WTC11 (cell line): ENCODE measurements around the gene POFUT2. TPM values are rescaled to one million over a fixed set of nuclear protein-coding genes. Genes with fewer than 3 reads are reported as not detected.

Source experiments
- ATAC-seq: fragments of 200-7000 bp; cut with Tn5 transposase; 2 replicates; pipeline ENCODE4 v1.10.0; 2021; ENCODE audit warnings: mild to moderate bottlenecking, moderate library complexity
- CTCF ChIA-PET: fragments of 300-600 bp; sonication (Branson Sonifier 250); formaldehyde crosslinking; loops from one replicate; lab custom pipeline; 2021; ENCODE audit warnings: antibody characterized with exemption; lab: Charles Lee
- POLR2A ChIA-PET: fragments of 350-600 bp; sonication (Branson Sonifier 250); formaldehyde crosslinking; loops from one replicate; lab custom pipeline; 2021; ENCODE audit warnings: antibody characterized with exemption; lab: Charles Lee
- DNase-seq: peaks from one replicate; pipeline ENCODE4 v3.0.0; 2021; ENCODE audit warnings: low spot score
- H3K27ac Mint-ChIP-seq: 2 replicates; pipeline ENCODE4 v1.8.0; 2021; ENCODE audit warnings: mixed read lengths
- H3K27me3 Mint-ChIP-seq: 2 replicates; pipeline ENCODE4 v1.8.0; 2021; ENCODE audit warnings: low read depth, mild to moderate bottlenecking, moderate library complexity, mixed read lengths
- H3K36me3 Mint-ChIP-seq: 2 replicates; pipeline ENCODE4 v1.8.0; 2021; ENCODE audit warnings: mixed read lengths
- H3K4me1 Mint-ChIP-seq: 2 replicates; pipeline ENCODE4 v1.8.0; 2022; ENCODE audit warnings: mixed read lengths
- H3K4me3 Mint-ChIP-seq: 2 replicates; pipeline ENCODE4 v1.8.0; 2021; ENCODE audit warnings: mild to moderate bottlenecking, moderate library complexity, mixed read lengths
- H3K9me3 Mint-ChIP-seq: 2 replicates; pipeline ENCODE4 v1.8.0; 2021; ENCODE audit warnings: mixed read lengths
- AFF4 ChIP-seq: sonication (generic); formaldehyde crosslinking; IDR thresholded peaks from 2 replicates; pipeline ENCODE4 v1.8.1; 2023; ENCODE audit warnings: mild to moderate bottlenecking, missing genetic modification reagents, borderline replicate concordance
- AR ChIP-seq: fragments of 250-450 bp; sonication (Bioruptor Pico); IDR thresholded peaks from 2 replicates; pipeline ENCODE4 v1.9.0; 2021; ENCODE audit warnings: mild to moderate bottlenecking
- CBFB ChIP-seq: sonication (generic); formaldehyde crosslinking; IDR thresholded peaks from 2 replicates; pipeline ENCODE4 v1.8.1; 2022; ENCODE audit warnings: mild to moderate bottlenecking, low read depth, missing genetic modification reagents
- CTCF ChIP-seq: fragments of 200-600 bp; IDR thresholded peaks from 2 replicates; pipeline ENCODE4 v1.8.0; 2022; ENCODE audit warnings: antibody characterized with exemption
- EMX1 ChIP-seq: fragments of 250-450 bp; sonication (Bioruptor Pico); IDR thresholded peaks from 2 replicates; pipeline ENCODE4 v1.8.0; 2021; ENCODE audit warnings: mild to moderate bottlenecking
- FOXK1 ChIP-seq: sonication (generic); formaldehyde crosslinking; IDR thresholded peaks from 2 replicates; pipeline ENCODE4 v1.8.0; 2022; ENCODE audit warnings: mild to moderate bottlenecking, moderate library complexity, missing genetic modification reagents
- FOXP1 ChIP-seq: sonication (generic); formaldehyde crosslinking; IDR thresholded peaks from 2 replicates; pipeline ENCODE4 v1.8.0; 2022; ENCODE audit warnings: missing genetic modification reagents, mild to moderate bottlenecking, moderate library complexity, borderline replicate concordance
- JAZF1 ChIP-seq: fragments of 250-450 bp; sonication (Bioruptor Pico); IDR thresholded peaks from 2 replicates; pipeline ENCODE4 v1.9.0; 2021; ENCODE audit warnings: moderate library complexity, mild to moderate bottlenecking, inconsistent platforms
- JUN ChIP-seq: sonication (generic); formaldehyde crosslinking; IDR thresholded peaks from 2 replicates; pipeline ENCODE4 v1.8.0; 2023; ENCODE audit warnings: mild to moderate bottlenecking, missing genetic modification reagents
- NR1H2 ChIP-seq: sonication (generic); formaldehyde crosslinking; IDR thresholded peaks from 2 replicates; pipeline ENCODE4 v1.9.0; 2021; ENCODE audit warnings: mild to moderate bottlenecking, moderate library complexity, missing genetic modification reagents
- NR3C1 ChIP-seq: sonication (generic); formaldehyde crosslinking; conservative IDR thresholded peaks from 2 replicates; pipeline ENCODE4 v1.8.1; 2023; ENCODE audit warnings: low read depth, mild to moderate bottlenecking, missing genetic modification reagents
- PREB ChIP-seq: sonication (generic); formaldehyde crosslinking; IDR thresholded peaks from 2 replicates; pipeline ENCODE4 v1.8.1; 2022; ENCODE audit warnings: mild to moderate bottlenecking, missing genetic modification reagents, moderate library complexity, borderline replicate concordance
- SMAD4 ChIP-seq: sonication (generic); formaldehyde crosslinking; IDR thresholded peaks from 2 replicates; pipeline ENCODE4 v1.8.0; 2022; ENCODE audit warnings: mild to moderate bottlenecking, missing genetic modification reagents
- SOX15 ChIP-seq: fragments of 250-450 bp; sonication (Bioruptor Pico); IDR thresholded peaks from 2 replicates; pipeline ENCODE4 v1.9.0; 2021; ENCODE audit warnings: mild to moderate bottlenecking
- ZNF671 ChIP-seq: fragments of 250-450 bp; sonication (Bioruptor Pico); IDR thresholded peaks from 2 replicates; pipeline ENCODE4 v1.8.0; 2021; ENCODE audit warnings: mild to moderate bottlenecking
- total RNA-seq: library from RNA; stranded (reverse); gene quantifications from 3 replicates; pipeline ENCODE4 v1.2.3, GENCODE V29; 2021
- TF ChIP-seq, protein P1 (sequence below): sonication (generic); formaldehyde crosslinking; IDR thresholded peaks from 2 replicates; pipeline ENCODE4 v1.8.1; 2022; ENCODE audit warnings: missing genetic modification reagents, borderline replicate concordance

Gene POFUT2
- total RNA-seq, 1 experiment from 2014 or later = 39.7 TPM

DNA sequence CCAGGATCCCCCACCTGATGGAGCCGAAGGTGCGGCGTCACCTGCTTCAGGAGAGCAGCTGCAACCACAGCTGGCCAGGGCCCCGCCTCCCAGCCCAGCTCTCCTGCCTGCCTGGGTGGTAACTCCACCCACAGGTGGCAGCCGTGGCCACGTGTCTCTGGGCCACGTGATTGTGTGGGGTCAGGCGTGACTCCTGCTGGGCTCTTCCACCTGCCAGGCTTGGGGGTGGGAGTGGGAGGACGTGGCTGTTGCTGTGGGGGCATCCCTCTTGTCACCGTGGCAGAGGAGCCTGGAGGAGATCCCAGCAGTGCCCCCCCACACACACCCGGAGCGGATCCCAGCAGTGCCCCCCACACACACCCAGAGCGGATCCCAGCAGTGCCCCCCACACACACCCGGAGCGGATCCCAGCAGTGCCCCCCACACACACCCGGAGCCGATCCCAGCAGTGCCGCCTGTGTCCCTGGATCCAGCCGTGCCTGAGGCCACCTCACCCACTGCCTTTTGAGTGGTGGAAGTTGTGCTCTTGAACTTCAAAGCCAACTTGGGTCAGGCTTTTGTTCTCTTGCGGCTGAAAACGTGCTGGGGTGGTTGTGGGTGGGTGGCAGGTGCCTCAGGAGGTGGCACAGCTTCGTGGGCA, 32.2 kb downstream of the POFUT2 start:
- CTCF ChIA-PET = interaction anchor here (0.9 to 2.0 kb wide), 2 partner anchors 117 kb away, joined by 6 to 7 read pairs; no protein-coding TSS in a partner anchor
- 0 out of 2 replicates have a peak, but pooled peaks cover 3% of the 10 kb centered on the region for H3K36me3 Mint-ChIP-seq
- ATAC-seq (no peak), DNase-seq (no peak)
- TF ChIP-seq SOX15 (CRISPR knock-in tag) (no peak), EMX1 (CRISPR knock-in tag) (no peak), FOXP1 (CRISPR knock-in tag) (no peak), JUN (CRISPR knock-in tag) (no peak), PREB (no peak), CTCF (no peak), ZNF671 (CRISPR knock-in tag) (no peak), SMAD4 (CRISPR knock-in tag) (no peak), AFF4 (CRISPR knock-in tag) (no peak), AR (no peak), NR3C1 (CRISPR knock-in tag) (no peak), NR1H2 (CRISPR knock-in tag) (no peak), FOXK1 (CRISPR knock-in tag) (no peak), JAZF1 (no peak), CBFB (CRISPR knock-in tag) (no peak)
- TF ChIP-seq, protein P1, sequence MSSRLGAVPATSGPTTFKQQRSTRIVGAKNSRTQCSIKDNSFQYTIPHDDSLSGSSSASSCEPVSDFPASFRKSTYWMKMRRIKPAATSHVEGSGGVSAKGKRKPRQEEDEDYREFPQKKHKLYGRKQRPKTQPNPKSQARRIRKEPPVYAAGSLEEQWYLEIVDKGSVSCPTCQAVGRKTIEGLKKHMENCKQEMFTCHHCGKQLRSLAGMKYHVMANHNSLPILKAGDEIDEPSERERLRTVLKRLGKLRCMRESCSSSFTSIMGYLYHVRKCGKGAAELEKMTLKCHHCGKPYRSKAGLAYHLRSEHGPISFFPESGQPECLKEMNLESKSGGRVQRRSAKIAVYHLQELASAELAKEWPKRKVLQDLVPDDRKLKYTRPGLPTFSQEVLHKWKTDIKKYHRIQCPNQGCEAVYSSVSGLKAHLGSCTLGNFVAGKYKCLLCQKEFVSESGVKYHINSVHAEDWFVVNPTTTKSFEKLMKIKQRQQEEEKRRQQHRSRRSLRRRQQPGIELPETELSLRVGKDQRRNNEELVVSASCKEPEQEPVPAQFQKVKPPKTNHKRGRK (CRISPR knock-in tag) = no peak
- POLR2A ChIA-PET = no interaction called here
- H3K4me1 Mint-ChIP-seq = no peaks in the 10 kb centered on the region
- no peak overlapping the region for H3K4me3 Mint-ChIP-seq
- no peaks in the 10 kb centered on the region; the same call in 1 of the 2 replicates for H3K27me3 Mint-ChIP-seq
- peaks cover 10% of the 10 kb centered on the region for H3K9me3 Mint-ChIP-seq
- no peak overlapping the region for H3K27ac Mint-ChIP-seq
